ENCODE data around the gene GHDC.

- TF ChIP-seq, protein P1, sequence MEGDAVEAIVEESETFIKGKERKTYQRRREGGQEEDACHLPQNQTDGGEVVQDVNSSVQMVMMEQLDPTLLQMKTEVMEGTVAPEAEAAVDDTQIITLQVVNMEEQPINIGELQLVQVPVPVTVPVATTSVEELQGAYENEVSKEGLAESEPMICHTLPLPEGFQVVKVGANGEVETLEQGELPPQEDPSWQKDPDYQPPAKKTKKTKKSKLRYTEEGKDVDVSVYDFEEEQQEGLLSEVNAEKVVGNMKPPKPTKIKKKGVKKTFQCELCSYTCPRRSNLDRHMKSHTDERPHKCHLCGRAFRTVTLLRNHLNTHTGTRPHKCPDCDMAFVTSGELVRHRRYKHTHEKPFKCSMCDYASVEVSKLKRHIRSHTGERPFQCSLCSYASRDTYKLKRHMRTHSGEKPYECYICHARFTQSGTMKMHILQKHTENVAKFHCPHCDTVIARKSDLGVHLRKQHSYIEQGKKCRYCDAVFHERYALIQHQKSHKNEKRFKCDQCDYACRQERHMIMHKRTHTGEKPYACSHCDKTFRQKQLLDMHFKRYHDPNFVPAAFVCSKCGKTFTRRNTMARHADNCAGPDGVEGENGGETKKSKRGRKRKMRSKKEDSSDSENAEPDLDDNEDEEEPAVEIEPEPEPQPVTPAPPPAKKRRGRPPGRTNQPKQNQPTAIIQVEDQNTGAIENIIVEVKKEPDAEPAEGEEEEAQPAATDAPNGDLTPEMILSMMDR (IDR thresholded peaks at IDR 0.05): no peak
- TF ChIP-seq POLR2A (IDR thresholded peaks at IDR 0.05): no peak
These were observed 45.9 kb upstream of the GHDC start for GRCh38 chr17:42240201-42240600.
